HepG2 (cell line): ENCODE results near the gene GNAS-AS1.

ENCODE experiments used
- FOXA3 ChIP-seq: IDR thresholded peaks from 2 replicates; pipeline ENCODE4 v1.6.1; 2016; ENCODE audit warnings: missing genetic modification reagents, missing compliant biosample characterization
- SP2 ChIP-seq: sonication (generic); formaldehyde crosslinking; IDR thresholded peaks from 2 replicates; pipeline ENCODE4 v1.5.1; 2020; ENCODE audit warnings: mild to moderate bottlenecking, missing genetic modification reagents
- TAF1 ChIP-seq: sonication (generic); formaldehyde crosslinking; IDR thresholded peaks from 2 replicates; pipeline ENCODE4 v1.4.0; 2020; ENCODE audit warnings: missing genetic modification reagents
- ZFP1 ChIP-seq: IDR thresholded peaks from 2 replicates; pipeline ENCODE4 v1.6.1; 2016
- ZNF253 ChIP-seq: sonication (generic); formaldehyde crosslinking; IDR thresholded peaks from 2 replicates; pipeline ENCODE4 v1.8.0; 2022; ENCODE audit warnings: mild to moderate bottlenecking, missing genetic modification reagents, borderline replicate concordance
- ZNF367 ChIP-seq: sonication (generic); formaldehyde crosslinking; IDR thresholded peaks from 2 replicates; pipeline ENCODE4 v1.4.0; 2020; ENCODE audit warnings: missing genetic modification reagents, borderline replicate concordance
- ZNF598 ChIP-seq: sonication (generic); formaldehyde crosslinking; IDR thresholded peaks from 2 replicates; pipeline ENCODE4 v1.5.1; 2020; ENCODE audit warnings: mild to moderate bottlenecking, missing genetic modification reagents, borderline replicate concordance
- ZNF75D ChIP-seq: sonication (generic); formaldehyde crosslinking; IDR thresholded peaks from 2 replicates; pipeline ENCODE4 v1.8.1; 2023; ENCODE audit warnings: missing genetic modification reagents, mild to moderate bottlenecking, borderline replicate concordance
- ZNF777 ChIP-seq: sonication (generic); formaldehyde crosslinking; IDR thresholded peaks from 2 replicates; pipeline ENCODE4 v1.4.0; 2020; ENCODE audit warnings: missing genetic modification reagents
- TF ChIP-seq, protein P1 (sequence below): sonication (generic); formaldehyde crosslinking; IDR thresholded peaks from 2 replicates; pipeline ENCODE4 v1.5.0; 2020; ENCODE audit warnings: mild to moderate bottlenecking, missing genetic modification reagents, moderate library complexity
- TF ChIP-seq, protein P2 (sequence below): sonication (generic); formaldehyde crosslinking; IDR thresholded peaks from 2 replicates; pipeline ENCODE4 v1.4.0; 2020; ENCODE audit warnings: missing genetic modification reagents

DNA sequence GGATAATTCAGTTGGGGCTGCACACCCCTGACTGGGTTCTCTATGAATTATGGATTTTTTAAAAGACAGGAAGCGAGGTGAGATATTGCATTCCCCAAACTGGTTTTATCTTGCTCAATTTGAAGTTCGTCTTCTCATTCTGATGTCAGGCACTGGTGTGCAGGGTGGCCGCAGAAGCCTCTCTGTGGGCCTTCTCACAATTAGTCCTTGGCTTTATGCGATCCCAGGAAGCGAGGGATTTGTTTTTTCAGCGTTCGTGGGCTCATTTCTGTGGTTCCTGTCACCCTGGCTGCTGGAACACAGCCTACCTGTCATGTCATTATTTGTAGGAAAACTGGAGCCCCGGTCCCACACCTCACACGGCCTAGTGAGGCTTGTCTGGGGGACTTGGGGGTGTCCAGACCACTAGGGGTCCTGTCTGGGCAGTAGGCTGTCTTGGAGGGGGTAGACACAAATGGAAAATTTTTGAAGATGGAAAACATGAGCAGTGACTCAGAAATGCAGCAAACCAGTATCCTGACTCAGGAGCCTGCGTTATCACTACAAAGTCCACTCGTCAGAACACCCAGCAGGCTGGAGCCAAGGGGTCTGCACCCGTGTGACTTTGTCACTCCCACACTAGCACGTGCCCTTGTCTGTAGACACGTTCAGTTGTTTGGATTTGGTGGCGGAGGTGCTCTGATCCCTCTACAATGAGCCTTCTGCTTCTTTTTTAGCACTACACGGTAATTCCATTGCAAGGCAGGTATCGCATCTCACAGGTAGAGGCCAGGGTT lies 42.2 kb downstream of the GNAS-AS1 start:
- TF ChIP-seq, protein P1, sequence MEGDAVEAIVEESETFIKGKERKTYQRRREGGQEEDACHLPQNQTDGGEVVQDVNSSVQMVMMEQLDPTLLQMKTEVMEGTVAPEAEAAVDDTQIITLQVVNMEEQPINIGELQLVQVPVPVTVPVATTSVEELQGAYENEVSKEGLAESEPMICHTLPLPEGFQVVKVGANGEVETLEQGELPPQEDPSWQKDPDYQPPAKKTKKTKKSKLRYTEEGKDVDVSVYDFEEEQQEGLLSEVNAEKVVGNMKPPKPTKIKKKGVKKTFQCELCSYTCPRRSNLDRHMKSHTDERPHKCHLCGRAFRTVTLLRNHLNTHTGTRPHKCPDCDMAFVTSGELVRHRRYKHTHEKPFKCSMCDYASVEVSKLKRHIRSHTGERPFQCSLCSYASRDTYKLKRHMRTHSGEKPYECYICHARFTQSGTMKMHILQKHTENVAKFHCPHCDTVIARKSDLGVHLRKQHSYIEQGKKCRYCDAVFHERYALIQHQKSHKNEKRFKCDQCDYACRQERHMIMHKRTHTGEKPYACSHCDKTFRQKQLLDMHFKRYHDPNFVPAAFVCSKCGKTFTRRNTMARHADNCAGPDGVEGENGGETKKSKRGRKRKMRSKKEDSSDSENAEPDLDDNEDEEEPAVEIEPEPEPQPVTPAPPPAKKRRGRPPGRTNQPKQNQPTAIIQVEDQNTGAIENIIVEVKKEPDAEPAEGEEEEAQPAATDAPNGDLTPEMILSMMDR (CRISPR knock-in tag), result no peak
- TF ChIP-seq ZFP1 (CRISPR knock-in tag) (no peak), SP2 (CRISPR knock-in tag) (no peak), ZNF598 (CRISPR knock-in tag) (no peak), ZNF777 (CRISPR knock-in tag) (no peak), FOXA3 (no peak), ZNF75D (CRISPR knock-in tag) (no peak), ZNF367 (no peak), ZNF253 (no peak), TAF1 (CRISPR knock-in tag) (no peak)
- TF ChIP-seq, protein P2, sequence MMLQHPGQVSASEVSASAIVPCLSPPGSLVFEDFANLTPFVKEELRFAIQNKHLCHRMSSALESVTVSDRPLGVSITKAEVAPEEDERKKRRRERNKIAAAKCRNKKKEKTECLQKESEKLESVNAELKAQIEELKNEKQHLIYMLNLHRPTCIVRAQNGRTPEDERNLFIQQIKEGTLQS (CRISPR knock-in tag), result no peak
